ENCODE results near the gene ARHGEF10L. TPM values are rescaled to one million over a fixed set of nuclear protein-coding genes. Genes with fewer than 3 reads are reported as not detected.

ARHGEF10L gene
- total and polyA plus RNA-seq, 4 donors, result 15.0 to 43.4 (median 24.3) TPM

DNA sequence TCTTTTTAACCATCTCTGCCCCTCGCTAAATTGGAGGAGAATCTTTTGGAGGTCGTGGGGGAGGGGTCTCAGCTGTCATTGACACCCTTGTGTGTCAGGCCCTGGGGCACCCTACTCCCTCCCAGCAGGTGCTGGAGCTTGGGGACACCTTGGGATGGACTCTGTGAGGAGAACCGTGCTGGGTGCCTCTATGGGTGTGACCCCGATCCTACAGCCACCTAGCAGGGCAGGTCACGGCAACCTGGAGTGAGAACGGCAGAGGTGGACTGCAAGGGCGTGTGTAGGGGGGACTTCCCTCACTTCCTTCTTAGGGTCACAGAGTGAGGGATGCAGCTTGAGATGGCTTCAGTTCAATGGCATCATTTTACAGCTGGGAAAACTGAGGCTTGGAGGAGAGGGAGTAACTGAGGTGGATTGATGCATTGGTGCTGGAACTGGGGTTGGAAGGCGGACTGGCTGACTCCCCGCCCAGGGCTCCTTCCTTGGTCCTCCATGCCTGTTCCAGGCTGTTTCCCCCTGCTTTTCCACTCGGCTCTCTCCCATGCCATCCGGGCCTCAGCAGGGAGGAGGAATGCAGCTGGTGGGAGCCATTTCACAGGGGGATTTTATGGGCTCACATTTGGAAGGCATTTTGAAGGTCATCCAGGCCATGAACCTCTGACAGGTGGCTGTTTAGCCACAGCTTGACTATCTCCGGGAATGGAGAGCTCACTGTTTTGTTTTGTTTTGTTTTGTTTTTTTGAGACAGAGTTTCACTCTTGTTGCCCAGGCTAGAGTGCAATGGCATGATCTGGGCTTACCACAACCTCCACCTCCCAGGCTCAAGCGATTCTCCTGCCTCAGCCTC lies 18.8 kb upstream of the ARHGEF10L start:
- peaks cover 0 to 5% (median 0%) of the 10 kb centered on the region in 5 donors for H3K4me1 ChIP-seq (ENCODE audit: control insufficient read depth in 5 of 5, insufficient read depth in 5 of 5, low read length in 5 of 5)
- no peaks in the 10 kb centered on the region for H3K36me3 ChIP-seq (ENCODE audit: control insufficient read depth in 4 of 4, insufficient read depth in 4 of 4, low read length in 4 of 4)
- H3K4me3 ChIP-seq, result no peak overlapping the region
- WGBS, 2 donors, result 68 to 71% methylated on average over 13 of the region's 13 CpGs
- no peak overlapping the region for H3K27ac ChIP-seq (ENCODE audit: low read depth in 1 of 2, low read length in 1 of 2)
- no peak overlapping the region for H3K9ac ChIP-seq (ENCODE audit: insufficient read depth in 1 of 2, low read length in 2 of 2)
- no peak for ATAC-seq (ENCODE audit: insufficient read depth, low FRiP score)
- H3K27me3 ChIP-seq (ENCODE audit: control insufficient read depth in 3 of 3, insufficient read depth in 3 of 3, low read length in 2 of 3), result no peaks in the 10 kb centered on the region
- TF ChIP-seq, protein P1, sequence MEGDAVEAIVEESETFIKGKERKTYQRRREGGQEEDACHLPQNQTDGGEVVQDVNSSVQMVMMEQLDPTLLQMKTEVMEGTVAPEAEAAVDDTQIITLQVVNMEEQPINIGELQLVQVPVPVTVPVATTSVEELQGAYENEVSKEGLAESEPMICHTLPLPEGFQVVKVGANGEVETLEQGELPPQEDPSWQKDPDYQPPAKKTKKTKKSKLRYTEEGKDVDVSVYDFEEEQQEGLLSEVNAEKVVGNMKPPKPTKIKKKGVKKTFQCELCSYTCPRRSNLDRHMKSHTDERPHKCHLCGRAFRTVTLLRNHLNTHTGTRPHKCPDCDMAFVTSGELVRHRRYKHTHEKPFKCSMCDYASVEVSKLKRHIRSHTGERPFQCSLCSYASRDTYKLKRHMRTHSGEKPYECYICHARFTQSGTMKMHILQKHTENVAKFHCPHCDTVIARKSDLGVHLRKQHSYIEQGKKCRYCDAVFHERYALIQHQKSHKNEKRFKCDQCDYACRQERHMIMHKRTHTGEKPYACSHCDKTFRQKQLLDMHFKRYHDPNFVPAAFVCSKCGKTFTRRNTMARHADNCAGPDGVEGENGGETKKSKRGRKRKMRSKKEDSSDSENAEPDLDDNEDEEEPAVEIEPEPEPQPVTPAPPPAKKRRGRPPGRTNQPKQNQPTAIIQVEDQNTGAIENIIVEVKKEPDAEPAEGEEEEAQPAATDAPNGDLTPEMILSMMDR (IDR thresholded peaks at IDR 0.05; ENCODE audit: control extremely low read depth, extremely low read depth), result no peak
- DNase-seq, result no peak
- H3K9me3 ChIP-seq (ENCODE audit: control insufficient read depth in 4 of 4, insufficient read depth in 3 of 4, low read length in 3 of 4), result no peaks in the 10 kb centered on the region

DNA sequence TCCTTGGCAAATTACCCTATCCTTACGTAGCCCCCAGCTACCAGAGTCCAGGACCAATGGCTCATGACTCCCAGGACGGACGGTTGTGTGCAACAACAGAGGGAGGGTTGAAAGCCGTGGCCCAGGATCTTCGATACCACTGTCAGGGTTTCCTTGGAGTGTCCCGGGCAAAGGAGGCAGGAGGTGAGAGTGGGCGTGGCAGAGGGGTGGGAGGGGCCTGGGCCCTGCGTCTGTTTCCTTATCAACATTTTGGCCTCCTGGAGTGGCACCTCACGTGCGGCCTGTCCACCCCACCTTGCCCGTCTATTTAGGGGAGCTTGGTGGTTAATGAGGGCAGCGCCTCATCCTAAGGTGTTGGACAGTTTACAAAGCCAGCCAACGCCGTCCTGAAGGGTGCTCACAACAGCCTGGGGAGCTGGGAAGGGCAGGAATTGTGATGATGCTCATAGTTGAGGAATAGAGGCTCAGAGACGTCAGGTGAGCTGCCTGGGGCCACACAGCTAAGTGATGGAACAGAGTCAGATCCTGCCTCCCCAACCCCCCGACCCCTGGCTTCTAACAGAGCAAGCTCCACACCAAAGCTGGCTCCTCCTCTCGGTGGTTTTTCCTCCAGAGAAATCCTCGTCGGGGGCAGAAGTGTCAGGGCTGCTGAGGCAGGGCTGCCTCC lies 17.4 kb upstream of the ARHGEF10L start:
- TF ChIP-seq, protein P1 (IDR thresholded peaks at IDR 0.05; ENCODE audit: control extremely low read depth, extremely low read depth), result no peak
- Histone ChIP-seq H3K36me3 (ENCODE audit: control insufficient read depth in 4 of 4, insufficient read depth in 4 of 4, low read length in 4 of 4) (no peaks in the 10 kb centered on the region), H3K9me3 (ENCODE audit: control insufficient read depth in 4 of 4, insufficient read depth in 3 of 4, low read length in 3 of 4) (no peaks in the 10 kb centered on the region), H3K9ac (ENCODE audit: insufficient read depth in 1 of 2, low read length in 2 of 2) (no peak overlapping the region), H3K27me3 (ENCODE audit: control insufficient read depth in 3 of 3, insufficient read depth in 3 of 3, low read length in 2 of 3) (peaks cover 0 to 3% (median 0%) of the 10 kb centered on the region in 3 donors), H3K4me1 (ENCODE audit: control insufficient read depth in 5 of 5, insufficient read depth in 5 of 5, low read length in 5 of 5) (no peaks in the 10 kb centered on the region), H3K27ac (ENCODE audit: low read depth in 1 of 2, low read length in 1 of 2) (no peak overlapping the region), H3K4me3 (no peak overlapping the region)
- ATAC-seq (ENCODE audit: insufficient read depth, low FRiP score) (no peak), DNase-seq (no peak)
- 53 to 61% methylated on average over 19 of the region's 19 CpGs for WGBS, 2 donors

DNA sequence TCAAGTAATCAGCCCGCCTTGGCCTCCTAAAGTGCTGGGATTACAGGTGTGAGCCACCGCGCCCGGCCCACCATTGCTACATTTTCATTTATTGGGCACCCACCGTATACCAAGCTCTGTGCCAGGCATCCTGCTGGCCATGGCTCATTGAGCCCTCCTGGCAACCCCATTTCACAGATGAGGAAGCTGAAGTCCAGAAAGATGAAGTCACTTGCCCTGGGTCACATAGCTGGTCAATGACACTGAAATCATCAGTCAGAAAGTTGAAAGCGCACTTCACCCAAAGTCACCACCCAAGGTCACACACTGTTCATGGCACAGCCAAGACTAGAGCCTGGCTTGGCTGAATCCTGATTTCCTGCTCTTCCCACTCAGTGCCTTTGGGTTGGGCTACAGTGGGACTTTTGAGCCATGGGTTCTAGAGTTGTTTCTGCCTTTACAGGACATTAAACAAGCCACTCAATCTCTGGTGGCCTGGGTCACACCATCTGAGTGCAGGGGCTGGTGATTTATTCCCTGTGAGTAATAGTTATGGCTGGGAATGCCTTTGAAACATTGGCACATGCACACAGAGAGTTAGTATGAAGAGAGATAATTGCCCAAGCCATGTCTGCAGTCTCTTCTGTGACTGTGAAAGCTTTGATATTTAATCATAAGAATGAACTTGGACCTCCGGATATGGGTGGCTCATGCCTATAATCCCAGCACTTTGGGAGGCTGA lies 16.0 kb upstream of the ARHGEF10L start:
- DNase-seq (no peak), ATAC-seq (ENCODE audit: insufficient read depth, low FRiP score) (no peak)
- no peaks in the 10 kb centered on the region for H3K36me3 ChIP-seq (ENCODE audit: control insufficient read depth in 4 of 4, insufficient read depth in 4 of 4, low read length in 4 of 4)
- peaks cover 0 to 3% (median 0%) of the 10 kb centered on the region in 3 donors for H3K27me3 ChIP-seq (ENCODE audit: control insufficient read depth in 3 of 3, insufficient read depth in 3 of 3, low read length in 2 of 3)
- no peaks in the 10 kb centered on the region for H3K9me3 ChIP-seq (ENCODE audit: control insufficient read depth in 4 of 4, insufficient read depth in 3 of 4, low read length in 3 of 4)
- no peak overlapping the region for H3K9ac ChIP-seq (ENCODE audit: insufficient read depth in 1 of 2, low read length in 2 of 2)
- H3K27ac ChIP-seq (ENCODE audit: low read depth in 1 of 2, low read length in 1 of 2), result no peak overlapping the region
- H3K4me3 ChIP-seq, result no peak overlapping the region
- WGBS, 2 donors, result 93 to 98% methylated on average over 7 of the region's 7 CpGs
- H3K4me1 ChIP-seq (ENCODE audit: control insufficient read depth in 5 of 5, insufficient read depth in 5 of 5, low read length in 5 of 5), result no peaks in the 10 kb centered on the region
- TF ChIP-seq, protein P1 (IDR thresholded peaks at IDR 0.05; ENCODE audit: control extremely low read depth, extremely low read depth), result no peak

All from lung (tissue), 12 donors.